Panc1 (cell line): Measurements from ENCODE around the gene SRRM5.

Source experiments
- CTCF ChIP-seq: fragments of 450-650 bp; IDR thresholded peaks from 2 replicates; pipeline ENCODE4 v1.5.1; 2017; ENCODE audit warnings: mild to moderate bottlenecking
- POLR2AphosphoS5 ChIP-seq: IDR thresholded peaks from 2 replicates; pipeline ENCODE4 v1.6.1; 2012; ENCODE audit warnings: mild to moderate bottlenecking, low read depth, low read length, moderate library complexity
- REST ChIP-seq, 2 experiments: IDR thresholded peaks; 2 replicates each; pipeline ENCODE4 v1.6.1; 2011 to 2012; ENCODE audit warnings: low read depth in 2 of 2, control low read depth in 1 of 2, low read length in 1 of 2, mild to moderate bottlenecking in 1 of 2, moderate library complexity in 1 of 2; ENCODE audit not compliant: insufficient read depth in 1 of 2
- SIN3A ChIP-seq: IDR thresholded peaks from 2 replicates; pipeline ENCODE4 v1.6.1; 2012; ENCODE audit warnings: low read depth, mild to moderate bottlenecking, low read length, moderate library complexity, borderline replicate concordance; ENCODE audit not compliant: insufficient read depth
- TCF7L2 ChIP-seq: IDR thresholded peaks from 2 replicates; pipeline ENCODE4 v1.6.1; 2011; ENCODE audit warnings: mild to moderate bottlenecking, low read depth, low read length, inconsistent platforms

- no peak for TF ChIP-seq POLR2AphosphoS5
- TF ChIP-seq CTCF = no peak
- no peak for TF ChIP-seq REST (IDR thresholded peaks at IDR 0.05; ENCODE audit: insufficient read depth in 1 of 2, low read depth in 2 of 2, low read length in 1 of 2)
- TF ChIP-seq SIN3A = no peak
- TF ChIP-seq TCF7L2 = no peak
These were observed 48.5 kb downstream of the SRRM5 start for GRCh38 chr19:43660301-43660970.
